ENCODE data around the gene TMCO6. TPM values are rescaled to one million over a fixed set of nuclear protein-coding genes. Genes with fewer than 3 reads are reported as not detected.

The TMCO6 gene
- total and polyA plus RNA-seq, 2 of the 8 experiments (the other 6 are each of a cell fraction or from before 2014, with no cell fraction given) = 29.0 to 40.9 TPM

DNA sequence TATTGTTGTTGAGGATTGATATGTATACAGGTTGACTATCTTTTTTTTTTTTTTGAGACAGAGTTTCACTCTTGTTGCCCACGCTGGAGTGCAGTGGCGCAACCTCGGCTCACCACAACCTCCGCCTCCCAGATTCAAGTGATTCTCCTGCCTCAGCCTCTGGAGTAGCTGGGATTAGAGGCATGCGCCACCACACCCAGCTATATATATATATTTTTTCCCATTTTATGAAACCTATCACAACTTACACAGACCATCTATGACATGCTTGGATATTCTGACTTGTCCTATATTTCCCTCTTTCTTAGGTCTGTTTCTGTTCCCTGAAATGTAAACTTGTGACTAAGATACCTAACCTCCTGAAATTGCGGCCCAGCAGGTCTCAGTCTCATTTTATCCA lies 11.3 kb upstream of the TMCO6 start:
- no peak overlapping the region for H3K4ac ChIP-seq (replicated peaks; ENCODE audit: insufficient read length, low read depth, low read length)
- peaks cover 41% of the 10 kb centered on the region in 2 experiments; a peak in 3 of 4 replicates for H3K9me3 ChIP-seq (ENCODE audit: insufficient read depth in 2 of 2, low read depth in 1 of 2, low read length in 1 of 2)
- H2BK15ac ChIP-seq (ENCODE audit: low read length) = no peak overlapping the region
- H3K79me2 ChIP-seq (ENCODE audit: control insufficient read depth in 1 of 2, insufficient read depth in 2 of 2, low read length in 2 of 2) = no peaks in the 10 kb centered on the region
- DNase-seq (ENCODE audit: low read depth in 1 of 2, low spot score in 2 of 2) (no peak), FAIRE-seq (no peak)
- H2BK20ac ChIP-seq (ENCODE audit: low read length) = no peak overlapping the region
- no peak overlapping the region for H3K18ac ChIP-seq (ENCODE audit: extremely low read depth, low read length)
- H3K27me3 ChIP-seq (replicated peaks in 1 of 4; ENCODE audit: control insufficient read depth in 3 of 4, extremely low read depth in 1 of 4, insufficient read depth in 3 of 4, low read length in 3 of 4) = no peaks in the 10 kb centered on the region
- no peaks in the 10 kb centered on the region for H3K23me2 ChIP-seq (ENCODE audit: low read depth, low read length)
- no peaks in the 10 kb centered on the region for H3K79me1 ChIP-seq (ENCODE audit: low read depth, low read length)
- no peak overlapping the region for H4K5ac ChIP-seq (ENCODE audit: insufficient read length, low read depth, low read length)
- no peak overlapping the region for H2AK5ac ChIP-seq (ENCODE audit: low read depth, low read length)
- ChIA-PET CTCF (ENCODE audit: partially characterized antibody) (no interaction called here), POLR2A (ENCODE audit: partially characterized antibody) (no interaction called here)
- H4K91ac ChIP-seq (replicated peaks; ENCODE audit: insufficient read length, low read length) = no peak overlapping the region
- H3K36me3 ChIP-seq (ENCODE audit: control insufficient read depth in 2 of 4, insufficient read depth in 4 of 4, low read length in 3 of 4) = no peaks in the 10 kb centered on the region
- no peak overlapping the region for H3K23ac ChIP-seq (ENCODE audit: insufficient read length)
- H3K9ac ChIP-seq (replicated peaks in 1 of 4; ENCODE audit: extremely low read depth in 1 of 4, low read depth in 3 of 4, low read length in 3 of 4) = no peak overlapping the region
- H2BK12ac ChIP-seq (ENCODE audit: low read depth, low read length) = no peak overlapping the region
- no peak overlapping the region for H3K14ac ChIP-seq (ENCODE audit: insufficient read length)
- H3K56ac ChIP-seq (replicated peaks; ENCODE audit: insufficient read length, low read depth, low read length) = no peak overlapping the region
- no peak overlapping the region for H3K4me2 ChIP-seq (ENCODE audit: insufficient read depth in 1 of 2, low read depth in 2 of 2, low read length in 2 of 2)
- H2AFZ ChIP-seq (ENCODE audit: low read length) = no peak overlapping the region
- no peaks in the 10 kb centered on the region for H4K20me1 ChIP-seq (replicated peaks in 1 of 2; ENCODE audit: control insufficient read depth in 1 of 2, insufficient read depth in 2 of 2, low read length in 2 of 2)
- H3K27ac ChIP-seq (ENCODE audit: low read depth, low read length) = no peak overlapping the region
- no peak for TF ChIP-seq RBBP5 (IDR thresholded peaks at IDR 0.05; ENCODE audit: borderline replicate concordance, low read depth, low read length)
- TF ChIP-seq BCL11A (IDR thresholded peaks at IDR 0.05; ENCODE audit: low read depth in 2 of 2, low read length in 2 of 2) = no peak
- no peak for TF ChIP-seq SIRT6 (IDR thresholded peaks at IDR 0.05; ENCODE audit: low read length)
- no peak for TF ChIP-seq SP2 (IDR thresholded peaks at IDR 0.05; ENCODE audit: low read length)
- no peak overlapping the region for H4K8ac ChIP-seq (ENCODE audit: extremely low read depth, insufficient read depth, low read length)
- no peak overlapping the region for H3K4me3 ChIP-seq (ENCODE audit: extremely low read depth in 1 of 4, insufficient read depth in 2 of 4, low read depth in 3 of 4, low read length in 4 of 4)
- H2BK120ac ChIP-seq (replicated peaks; ENCODE audit: low read depth, low read length) = no peak overlapping the region
- no peaks in the 10 kb centered on the region for H3K4me1 ChIP-seq (replicated peaks in 1 of 4; ENCODE audit: control insufficient read depth in 3 of 4, insufficient read depth in 4 of 4, low read length in 3 of 4)
- no peak overlapping the region for H2BK5ac ChIP-seq (ENCODE audit: low read depth, low read length)
- WGBS, 2 experiments (ENCODE audit: extremely low coverage in 1 of 2, insufficient coverage in 1 of 2, insufficient read length in 1 of 2, insufficient replicate concordance in 2 of 2, low coverage in 1 of 2, low lambda C conversion rate in 2 of 2, missing lambda C conversion rate in 1 of 2) = 90% methylated on average over 6 of the region's 6 CpGs; no CpG with 5 or more reads in 1 of the 2 experiments

Data from H1 (cell line).